ENCODE data around the gene XG. TPM values are rescaled to one million over a fixed set of nuclear protein-coding genes. Genes with fewer than 3 reads are reported as not detected.

XG gene
- total and polyA plus RNA-seq, 9 of the 15 experiments (the other 6 are each of a cell fraction or from before 2014, with no cell fraction given): 0.03 to 0.12 TPM; not detected in 7

DNA sequence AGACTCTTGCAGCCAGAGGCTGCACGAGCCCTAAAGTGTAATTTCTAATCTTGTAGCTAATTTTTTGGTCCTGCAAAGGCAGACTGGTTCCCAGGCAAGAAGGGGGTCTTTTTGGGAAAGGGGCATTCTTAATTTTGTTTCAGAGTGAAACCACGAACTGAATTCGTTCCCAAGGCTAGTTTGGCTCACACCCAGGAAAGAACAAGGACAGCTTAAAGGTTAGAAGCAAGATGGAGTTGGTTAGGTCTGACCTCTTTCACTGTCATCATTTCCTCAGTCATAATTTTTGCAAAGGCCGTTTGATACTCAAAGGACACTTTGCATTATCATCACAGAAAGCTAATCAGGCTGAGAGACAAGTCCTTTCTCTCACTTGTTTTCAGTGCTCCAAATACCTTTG is 30.9 kb downstream of the XG start (continued):
- TF ChIP-seq PYGO2 (tag; IDR thresholded peaks at IDR 0.05) (peak; percentile 65), CREM (IDR thresholded peaks at IDR 0.05; ENCODE audit: low read depth) (no peak), ZNF644 (tag; IDR thresholded peaks at IDR 0.05; ENCODE audit: low read depth) (peak; percentile 72; the same call in 1 of the 2 replicates), ZNF780A (CRISPR knock-in tag; IDR thresholded peaks at IDR 0.05) (no peak), MAZ (CRISPR knock-in tag; conservative IDR thresholded peaks at IDR 0.05 in 1 of 2, IDR thresholded peaks at IDR 0.05 in 1 of 2) (no peak), FOSL1 (tag; conservative IDR thresholded peaks at IDR 0.05) (no peak), ETV1 (tag; conservative IDR thresholded peaks at IDR 0.05; ENCODE audit: low read depth) (no peak), ZMIZ1 (IDR thresholded peaks at IDR 0.05; ENCODE audit: low read depth in 2 of 2, low read length in 2 of 2) (no peak), GTF2F1 (IDR thresholded peaks at IDR 0.05; ENCODE audit: low read depth, low read length) (no peak), SRSF9 (IDR thresholded peaks at IDR 0.05; ENCODE audit: borderline replicate concordance, low read depth, low read length) (no peak), ZNF512 (tag; IDR thresholded peaks at IDR 0.05) (no peak), BRD9 (IDR thresholded peaks at IDR 0.05; ENCODE audit: low read depth, partially characterized antibody) (no peak), XRCC4 (IDR thresholded peaks at IDR 0.05; ENCODE audit: extremely low read depth, insufficient read depth, insufficient read length) (no peak), RBBP5 (IDR thresholded peaks at IDR 0.05; ENCODE audit: borderline replicate concordance, insufficient read depth, low read length, poor library complexity, severe bottlenecking) (no peak), CHD1 (IDR thresholded peaks at IDR 0.05; ENCODE audit: low read length) (no peak), BRD4 (IDR thresholded peaks at IDR 0.05) (no peak), ZNF174 (CRISPR knock-in tag; IDR thresholded peaks at IDR 0.05) (no peak), SMAD1 (IDR thresholded peaks at IDR 0.05; ENCODE audit: low read depth, low read length, partially characterized antibody) (no peak)
- TF ChIP-seq, protein P1, sequence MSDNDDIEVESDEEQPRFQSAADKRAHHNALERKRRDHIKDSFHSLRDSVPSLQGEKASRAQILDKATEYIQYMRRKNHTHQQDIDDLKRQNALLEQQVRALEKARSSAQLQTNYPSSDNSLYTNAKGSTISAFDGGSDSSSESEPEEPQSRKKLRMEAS (CRISPR knock-in tag; IDR thresholded peaks at IDR 0.05): no peak
- TF ChIP-seq, protein P2, sequence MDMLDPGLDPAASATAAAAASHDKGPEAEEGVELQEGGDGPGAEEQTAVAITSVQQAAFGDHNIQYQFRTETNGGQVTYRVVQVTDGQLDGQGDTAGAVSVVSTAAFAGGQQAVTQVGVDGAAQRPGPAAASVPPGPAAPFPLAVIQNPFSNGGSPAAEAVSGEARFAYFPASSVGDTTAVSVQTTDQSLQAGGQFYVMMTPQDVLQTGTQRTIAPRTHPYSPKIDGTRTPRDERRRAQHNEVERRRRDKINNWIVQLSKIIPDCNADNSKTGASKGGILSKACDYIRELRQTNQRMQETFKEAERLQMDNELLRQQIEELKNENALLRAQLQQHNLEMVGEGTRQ (CRISPR knock-in tag; IDR thresholded peaks at IDR 0.05): no peak
- TF ChIP-seq, protein P3, sequence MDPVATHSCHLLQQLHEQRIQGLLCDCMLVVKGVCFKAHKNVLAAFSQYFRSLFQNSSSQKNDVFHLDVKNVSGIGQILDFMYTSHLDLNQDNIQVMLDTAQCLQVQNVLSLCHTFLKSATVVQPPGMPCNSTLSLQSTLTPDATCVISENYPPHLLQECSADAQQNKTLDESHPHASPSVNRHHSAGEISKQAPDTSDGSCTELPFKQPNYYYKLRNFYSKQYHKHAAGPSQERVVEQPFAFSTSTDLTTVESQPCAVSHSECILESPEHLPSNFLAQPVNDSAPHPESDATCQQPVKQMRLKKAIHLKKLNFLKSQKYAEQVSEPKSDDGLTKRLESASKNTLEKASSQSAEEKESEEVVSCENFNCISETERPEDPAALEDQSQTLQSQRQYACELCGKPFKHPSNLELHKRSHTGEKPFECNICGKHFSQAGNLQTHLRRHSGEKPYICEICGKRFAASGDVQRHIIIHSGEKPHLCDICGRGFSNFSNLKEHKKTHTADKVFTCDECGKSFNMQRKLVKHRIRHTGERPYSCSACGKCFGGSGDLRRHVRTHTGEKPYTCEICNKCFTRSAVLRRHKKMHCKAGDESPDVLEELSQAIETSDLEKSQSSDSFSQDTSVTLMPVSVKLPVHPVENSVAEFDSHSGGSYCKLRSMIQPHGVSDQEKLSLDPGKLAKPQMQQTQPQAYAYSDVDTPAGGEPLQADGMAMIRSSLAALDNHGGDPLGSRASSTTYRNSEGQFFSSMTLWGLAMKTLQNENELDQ (CRISPR knock-in tag; IDR thresholded peaks at IDR 0.05; ENCODE audit: borderline replicate concordance): no peak
